ENCODE measurements around the gene ADPGK. TPM values are rescaled to one million over a fixed set of nuclear protein-coding genes. Genes with fewer than 3 reads are reported as not detected.
A peak's percentile ranks its signal among the peaks of the same experiment; 100 is the strongest.

ADPGK gene
- total and polyA plus RNA-seq, 5 donors from 2014 or later: 66.3 to 99.0 (median 87.1) TPM

GRCh38 chr15:72786676-72787345 is 3.3 kb upstream of the ADPGK start:
- H3K4me1 Mint-ChIP-seq: peaks cover 6 to 29% (median 19%) of the 10 kb centered on the region in 4 donors
- no peak overlapping the region for H3K27ac ChIP-seq (ENCODE audit: insufficient read depth, low read length, poor library complexity, severe bottlenecking)
- no peak overlapping the region for H3K27ac Mint-ChIP-seq
- DNase-seq: no peak
- peaks cover 2% of the 10 kb centered on the region for H3K27me3 ChIP-seq (ENCODE audit: control insufficient read depth, insufficient read depth, low read length)
- peaks cover 28% of the 10 kb centered on the region for H3K4me1 ChIP-seq (ENCODE audit: control insufficient read depth, insufficient read depth, low read length, poor library complexity, severe bottlenecking)
- H3K36me3 ChIP-seq (ENCODE audit: control insufficient read depth, insufficient read depth, low read length): no peaks in the 10 kb centered on the region
- peak overlapping the region in 3 of 4 donors; percentile 8 to 48 (median 48) for H3K4me3 Mint-ChIP-seq
- H3K9me3 ChIP-seq (ENCODE audit: control insufficient read depth in 2 of 2, low read length in 2 of 2): no peaks in the 10 kb centered on the region
- peaks cover 12% of the 10 kb centered on the region for H3K27me3 Mint-ChIP-seq
- peaks cover under 1% of the 10 kb centered on the region for H3K36me3 Mint-ChIP-seq
- H3K9me3 Mint-ChIP-seq: no peaks in the 10 kb centered on the region
- H3K4me3 ChIP-seq (ENCODE audit: low read depth, low read length): no peak overlapping the region
- ATAC-seq (ENCODE audit: low read depth in 2 of 2): no peak

GRCh38 chr15:72786242-72786641 is 2.7 kb upstream of the ADPGK start:
- no peaks in the 10 kb centered on the region for H3K36me3 ChIP-seq (ENCODE audit: control insufficient read depth, insufficient read depth, low read length)
- H3K27me3 ChIP-seq (ENCODE audit: control insufficient read depth, insufficient read depth, low read length): peaks cover 2% of the 10 kb centered on the region
- Mint-ChIP-seq H3K9me3 (no peaks in the 10 kb centered on the region), H3K27me3 (peaks cover 12% of the 10 kb centered on the region), H3K4me3 (no peak overlapping the region), H3K27ac (no peak overlapping the region), H3K36me3 (peaks cover 6% of the 10 kb centered on the region), H3K4me1 (peaks cover 11 to 34% (median 25%) of the 10 kb centered on the region in 4 donors)
- DNase-seq (no peak), ATAC-seq (ENCODE audit: low read depth in 2 of 2) (no peak)
- no peaks in the 10 kb centered on the region for H3K9me3 ChIP-seq (ENCODE audit: control insufficient read depth in 2 of 2, low read length in 2 of 2)
- H3K27ac ChIP-seq (ENCODE audit: insufficient read depth, low read length, poor library complexity, severe bottlenecking): no peak overlapping the region
- H3K4me1 ChIP-seq (ENCODE audit: control insufficient read depth, insufficient read depth, low read length, poor library complexity, severe bottlenecking): peaks cover 33% of the 10 kb centered on the region
- no peak overlapping the region for H3K4me3 ChIP-seq (ENCODE audit: low read depth, low read length)

- H3K4me3 ChIP-seq (ENCODE audit: low read depth, low read length): no peak overlapping the region
- peaks cover 10% of the 10 kb centered on the region for H3K36me3 Mint-ChIP-seq
- H3K27ac ChIP-seq (ENCODE audit: insufficient read depth, low read length, poor library complexity, severe bottlenecking): no peak overlapping the region
- H3K4me3 Mint-ChIP-seq: peak overlapping the region in 1 of 4 donors; percentile 34
- H3K4me1 ChIP-seq (ENCODE audit: control insufficient read depth, insufficient read depth, low read length, poor library complexity, severe bottlenecking): peaks cover 37% of the 10 kb centered on the region
- ATAC-seq (ENCODE audit: low read depth in 2 of 2) (no peak), DNase-seq (no peak)
- H3K27ac Mint-ChIP-seq: peak overlapping the region in 1 of 3 donors; percentile 97
- H3K9me3 ChIP-seq (ENCODE audit: control insufficient read depth in 2 of 2, low read length in 2 of 2): no peaks in the 10 kb centered on the region
- peaks cover 13 to 38% (median 29%) of the 10 kb centered on the region in 4 donors for H3K4me1 Mint-ChIP-seq
- H3K27me3 ChIP-seq (ENCODE audit: control insufficient read depth, insufficient read depth, low read length): peaks cover 2% of the 10 kb centered on the region
- H3K27me3 Mint-ChIP-seq: peaks cover 12% of the 10 kb centered on the region
- H3K36me3 ChIP-seq (ENCODE audit: control insufficient read depth, insufficient read depth, low read length): no peaks in the 10 kb centered on the region
- H3K9me3 Mint-ChIP-seq: no peaks in the 10 kb centered on the region
These were observed 2.3 kb upstream of the ADPGK start for GRCh38 chr15:72785841-72786240.

- H3K27ac Mint-ChIP-seq: peak overlapping the region; percentile 31 to 98 (median 97)
- H3K4me1 Mint-ChIP-seq: peaks cover 13 to 41% (median 32%) of the 10 kb centered on the region in 4 donors
- ATAC-seq (ENCODE audit: low read depth in 2 of 2): no peak
- no peaks in the 10 kb centered on the region for H3K9me3 Mint-ChIP-seq
- peaks cover 12% of the 10 kb centered on the region for H3K36me3 Mint-ChIP-seq
- Histone ChIP-seq H3K4me1 (ENCODE audit: control insufficient read depth, insufficient read depth, low read length, poor library complexity, severe bottlenecking) (peaks cover 37% of the 10 kb centered on the region), H3K27ac (ENCODE audit: insufficient read depth, low read length, poor library complexity, severe bottlenecking) (peak overlapping the region; percentile 96), H3K4me3 (ENCODE audit: low read depth, low read length) (no peak overlapping the region), H3K36me3 (ENCODE audit: control insufficient read depth, insufficient read depth, low read length) (no peaks in the 10 kb centered on the region), H3K9me3 (ENCODE audit: control insufficient read depth in 2 of 2, low read length in 2 of 2) (no peaks in the 10 kb centered on the region), H3K27me3 (ENCODE audit: control insufficient read depth, insufficient read depth, low read length) (peaks cover 2% of the 10 kb centered on the region)
- H3K27me3 Mint-ChIP-seq: peaks cover 12% of the 10 kb centered on the region
- peak in 1 of 3 donors; percentile 32 for DNase-seq
- H3K4me3 Mint-ChIP-seq: peak overlapping the region in 2 of 4 donors; percentile 34 to 94
These were observed 1.9 kb upstream of the ADPGK start for GRCh38 chr15:72785432-72785831.

GRCh38 chr15:72784456-72784876 is 908 bp upstream of the ADPGK start:
- H3K27ac ChIP-seq (ENCODE audit: insufficient read depth, low read length, poor library complexity, severe bottlenecking): peak overlapping the region; percentile 96
- H3K36me3 Mint-ChIP-seq: peaks cover 19% of the 10 kb centered on the region
- peak overlapping the region; percentile 93 to 99 (median 95) for H3K4me3 Mint-ChIP-seq
- no peaks in the 10 kb centered on the region for H3K9me3 Mint-ChIP-seq
- H3K4me1 ChIP-seq (ENCODE audit: control insufficient read depth, insufficient read depth, low read length, poor library complexity, severe bottlenecking): peaks cover 41% of the 10 kb centered on the region
- ATAC-seq (ENCODE audit: low read depth in 2 of 2) (peak in 1 of 2 donors; percentile 2), DNase-seq (no peak)
- H3K27me3 ChIP-seq (ENCODE audit: control insufficient read depth, insufficient read depth, low read length): peaks cover under 1% of the 10 kb centered on the region
- peak overlapping the region; percentile 97 to 98 (median 98) for H3K27ac Mint-ChIP-seq
- peaks cover 8% of the 10 kb centered on the region for H3K27me3 Mint-ChIP-seq
- peaks cover 13 to 50% (median 40%) of the 10 kb centered on the region in 4 donors for H3K4me1 Mint-ChIP-seq
- peak overlapping the region; percentile 92 for H3K4me3 ChIP-seq (ENCODE audit: low read depth, low read length)
- no peaks in the 10 kb centered on the region for H3K9me3 ChIP-seq (ENCODE audit: control insufficient read depth in 2 of 2, low read length in 2 of 2)
- H3K36me3 ChIP-seq (ENCODE audit: control insufficient read depth, insufficient read depth, low read length): peaks cover 6% of the 10 kb centered on the region

GRCh38 chr15:72783004-72783639 is 436 bp downstream of the ADPGK start:
- Histone ChIP-seq H3K27me3 (ENCODE audit: control insufficient read depth, insufficient read depth, low read length) (no peaks in the 10 kb centered on the region), H3K4me3 (ENCODE audit: low read depth, low read length) (peak overlapping the region; percentile 96), H3K36me3 (ENCODE audit: control insufficient read depth, insufficient read depth, low read length) (peaks cover 16% of the 10 kb centered on the region), H3K4me1 (ENCODE audit: control insufficient read depth, insufficient read depth, low read length, poor library complexity, severe bottlenecking) (peaks cover 43% of the 10 kb centered on the region), H3K27ac (ENCODE audit: insufficient read depth, low read length, poor library complexity, severe bottlenecking) (peak overlapping the region; percentile 96), H3K9me3 (ENCODE audit: control insufficient read depth in 2 of 2, low read length in 2 of 2) (no peaks in the 10 kb centered on the region)
- peaks cover 8% of the 10 kb centered on the region for H3K27me3 Mint-ChIP-seq
- H3K36me3 Mint-ChIP-seq: peaks cover 29% of the 10 kb centered on the region
- peaks cover 22 to 60% (median 49%) of the 10 kb centered on the region in 4 donors for H3K4me1 Mint-ChIP-seq
- no peak for ATAC-seq (ENCODE audit: low read depth in 2 of 2)
- peak; percentile 9 to 80 (median 67) for DNase-seq
- no peaks in the 10 kb centered on the region for H3K9me3 Mint-ChIP-seq
- H3K4me3 Mint-ChIP-seq: peak overlapping the region; percentile 93 to 99 (median 97)
- H3K27ac Mint-ChIP-seq: peak overlapping the region; percentile 97 to 98 (median 98)

- peak overlapping the region; percentile 97 to 98 (median 97) for H3K27ac Mint-ChIP-seq
- H3K4me1 ChIP-seq (ENCODE audit: control insufficient read depth, insufficient read depth, low read length, poor library complexity, severe bottlenecking): peaks cover 43% of the 10 kb centered on the region
These were observed 1.1 kb downstream of the ADPGK start for GRCh38 chr15:72782274-72783003.

More at GRCh38 chr15:72782274-72783003, 1.1 kb downstream of the ADPGK start:
- Mint-ChIP-seq H3K9me3 (no peaks in the 10 kb centered on the region), H3K27me3 (peaks cover 8% of the 10 kb centered on the region), H3K4me1 (peaks cover 23 to 63% (median 52%) of the 10 kb centered on the region in 4 donors), H3K36me3 (peaks cover 31% of the 10 kb centered on the region), H3K4me3 (peak overlapping the region; percentile 93 to 99 (median 97))
- H3K36me3 ChIP-seq (ENCODE audit: control insufficient read depth, insufficient read depth, low read length): peaks cover 16% of the 10 kb centered on the region
- H3K9me3 ChIP-seq (ENCODE audit: control insufficient read depth in 2 of 2, low read length in 2 of 2): no peaks in the 10 kb centered on the region
- H3K4me3 ChIP-seq (ENCODE audit: low read depth, low read length): peak overlapping the region; percentile 96
- H3K27me3 ChIP-seq (ENCODE audit: control insufficient read depth, insufficient read depth, low read length): no peaks in the 10 kb centered on the region
- DNase-seq: no peak
- ATAC-seq (ENCODE audit: low read depth in 2 of 2): no peak
- peak overlapping the region; percentile 96 for H3K27ac ChIP-seq (ENCODE audit: insufficient read depth, low read length, poor library complexity, severe bottlenecking)

Data from CD4-positive, CD25-positive, alpha-beta regulatory T cell (primary cell).